Activated effector memory CD4-positive, alpha-beta T cell treated with Interleukin-2 at 50 U/mL for 16 hours (primary cell): Measurements from ENCODE around the gene NOS1AP.

Experiments
- DNase-seq: peaks from one replicate; pipeline ENCODE4 v3.0.0-alpha.2; 2020

The NOS1AP gene

GRCh38 chr1:162224267-162224666 is 154.8 kb downstream of the NOS1AP start:
- DNase-seq: no peak

GRCh38 chr1:162228586-162228985 is 159.1 kb downstream of the NOS1AP start:
- no peak for DNase-seq

GRCh38 chr1:162229549-162229948 is 160.1 kb downstream of the NOS1AP start:
- no peak for DNase-seq

GRCh38 chr1:162230096-162230495 is 160.6 kb downstream of the NOS1AP start:
- no peak for DNase-seq

GRCh38 chr1:162230517-162230916 is 161.0 kb downstream of the NOS1AP start:
- DNase-seq: no peak

- DNase-seq: no peak
Observed at GRCh38 chr1:162232034-162232711, 162.7 kb downstream of the NOS1AP start.

GRCh38 chr1:162233066-162233465 is 163.6 kb downstream of the NOS1AP start:
- DNase-seq: no peak

- DNase-seq: no peak
Observed at GRCh38 chr1:162233937-162234336, 164.4 kb downstream of the NOS1AP start.

GRCh38 chr1:162234571-162234970 is 165.1 kb downstream of the NOS1AP start:
- DNase-seq: no peak

- DNase-seq: no peak
Observed at GRCh38 chr1:162235241-162235800, 165.8 kb downstream of the NOS1AP start.

GRCh38 chr1:162236201-162236600 is 166.7 kb downstream of the NOS1AP start:
- DNase-seq: no peak

- no peak for DNase-seq
Observed at GRCh38 chr1:162236618-162237017, 167.1 kb downstream of the NOS1AP start.

- DNase-seq: no peak
Observed at GRCh38 chr1:162240577-162240976, 171.1 kb downstream of the NOS1AP start.

- no peak for DNase-seq
Observed at GRCh38 chr1:162242804-162243203, 173.3 kb downstream of the NOS1AP start.

- no peak for DNase-seq
Observed at GRCh38 chr1:162248854-162249535, 179.5 kb downstream of the NOS1AP start.

- no peak for DNase-seq
Observed at GRCh38 chr1:162250004-162250730, 180.7 kb downstream of the NOS1AP start.

- DNase-seq: no peak
Observed at GRCh38 chr1:162251102-162251501, 181.6 kb downstream of the NOS1AP start.

- no peak for DNase-seq
Observed at GRCh38 chr1:162252214-162252613, 182.7 kb downstream of the NOS1AP start.

- DNase-seq: no peak
Observed at GRCh38 chr1:162253790-162254189, 184.3 kb downstream of the NOS1AP start.

- no peak for DNase-seq
Observed at GRCh38 chr1:162256287-162256686, 186.8 kb downstream of the NOS1AP start.

- no peak for DNase-seq
Observed at GRCh38 chr1:162258394-162258793, 188.9 kb downstream of the NOS1AP start.

- DNase-seq: no peak
Observed at GRCh38 chr1:162259894-162260455, 190.5 kb downstream of the NOS1AP start.

- no peak for DNase-seq
Observed at GRCh38 chr1:162264108-162264507, 194.6 kb downstream of the NOS1AP start.
